CD14-positive monocyte (primary cell): Measurements from ENCODE around the gene NBEA. TPM values are rescaled to one million over a fixed set of nuclear protein-coding genes. Genes with fewer than 3 reads are reported as not detected.
A peak's percentile ranks its signal among the peaks of the same experiment; 100 is the strongest.

Experiments used
- DNase-seq, 3 donors: peaks; one replicate each; pipeline ENCODE4 v3.0.0-alpha.2; 2011 to 2022
- H2AFZ ChIP-seq: 2 replicates; pipeline ENCODE4 v1.6.0; 2012; ENCODE audit warnings: mild to moderate bottlenecking, low read depth, low read length, inconsistent platforms; ENCODE audit not compliant: insufficient read depth, poor library complexity, severe bottlenecking
- H3K27ac ChIP-seq, 2 donors: 1 replicate in 1 of 2; 2 replicates in 1 of 2; pipeline ENCODE4 v1.5.1; 2012 to 2013; ENCODE audit warnings: low read length in 2 of 2, control low read depth in 1 of 2, inconsistent platforms in 1 of 2, low read depth in 1 of 2, mild to moderate bottlenecking in 1 of 2
- H3K27me3 ChIP-seq, 2 donors: one replicate each; pipeline versions ENCODE4 v1.6.0 to v1.6.1; 2011 to 2013; ENCODE audit warnings: low read length in 2 of 2; ENCODE audit not compliant: control insufficient read depth in 2 of 2, insufficient read depth in 2 of 2
- H3K36me3 ChIP-seq, 2 donors: replicated peaks in 1 of 2; 1 replicate in 1 of 2; 2 replicates in 1 of 2; pipeline versions ENCODE4 v1.5.1 to v1.6.1; 2012 to 2013; ENCODE audit warnings: low read length in 2 of 2, control low read depth in 1 of 2, inconsistent platforms in 1 of 2, mild to moderate bottlenecking in 1 of 2; ENCODE audit not compliant: insufficient read depth in 2 of 2, control insufficient read depth in 1 of 2
- H3K4me1 ChIP-seq, 2 donors: 1 replicate in 1 of 2; 2 replicates in 1 of 2; pipeline versions ENCODE4 v1.5.1 to v1.6.1; 2012 to 2013; ENCODE audit warnings: low read length in 2 of 2, control low read depth in 1 of 2, inconsistent platforms in 1 of 2, mild to moderate bottlenecking in 1 of 2, moderate library complexity in 1 of 2; ENCODE audit not compliant: insufficient read depth in 2 of 2, control insufficient read depth in 1 of 2
- H3K4me2 ChIP-seq: replicated peaks from 2 replicates; pipeline ENCODE3; 2012; ENCODE audit warnings: low read length, moderate library complexity, mild to moderate bottlenecking; ENCODE audit not compliant: poor library complexity, severe bottlenecking; ENCODE audit errors: extremely low read depth
- H3K4me3 ChIP-seq, 3 experiments: fragments of 200-600 bp in 1 of 3; sonication (generic) in 1 of 3; replicated peaks in 1 of 3; 1 replicate in 2 of 3; 2 replicates in 1 of 3; pipeline ENCODE4 v1.5.1; 2011 to 2013; ENCODE audit warnings: low read length in 3 of 3, mild to moderate bottlenecking in 3 of 3, control low read depth in 2 of 3, low read depth in 2 of 3, inconsistent platforms in 1 of 3, moderate library complexity in 1 of 3
- H3K79me2 ChIP-seq: 2 replicates; pipeline ENCODE4 v1.6.0; 2012; ENCODE audit warnings: mild to moderate bottlenecking, control low read depth, inconsistent platforms, low read length, moderate library complexity; ENCODE audit not compliant: insufficient read depth
- H3K9ac ChIP-seq: 2 replicates; pipeline ENCODE4 v1.6.0; 2017; ENCODE audit warnings: low read length, mild to moderate bottlenecking; ENCODE audit not compliant: insufficient read depth, poor library complexity, severe bottlenecking
- H3K9me3 ChIP-seq, 2 donors: replicated peaks in 1 of 2; 1 replicate in 1 of 2; 2 replicates in 1 of 2; pipeline versions ENCODE4 v1.5.1 to v1.6.1; 2012 to 2013; ENCODE audit warnings: low read length in 2 of 2, control low read depth in 1 of 2; ENCODE audit not compliant: control insufficient read depth in 1 of 2, insufficient read depth in 1 of 2
- H4K20me1 ChIP-seq: 2 replicates; pipeline ENCODE4 v1.6.0; 2012; ENCODE audit warnings: mild to moderate bottlenecking, low read length, control low read depth, moderate library complexity; ENCODE audit not compliant: insufficient read depth
- H3K27ac Mint-ChIP-seq, 7 donors: one replicate each; pipeline ENCODE4 v1.8.0; 2020; ENCODE audit warnings: mild to moderate bottlenecking in 7 of 7, mixed read lengths in 7 of 7, moderate library complexity in 6 of 7, inconsistent platforms in 2 of 7
- H3K27me3 Mint-ChIP-seq, 3 donors: one replicate each; pipeline ENCODE4 v1.8.0; 2021 to 2022; ENCODE audit warnings: low read depth in 3 of 3, mild to moderate bottlenecking in 3 of 3, mixed read lengths in 3 of 3, moderate library complexity in 3 of 3, inconsistent platforms in 1 of 3
- H3K36me3 Mint-ChIP-seq, 2 donors: one replicate each; pipeline ENCODE4 v1.8.0; 2020; ENCODE audit warnings: mixed read lengths in 2 of 2, inconsistent platforms in 1 of 2, mild to moderate bottlenecking in 1 of 2
- H3K4me1 Mint-ChIP-seq: one replicate; pipeline ENCODE4 v1.8.0; 2020; ENCODE audit warnings: mild to moderate bottlenecking, mixed read lengths
- H3K4me3 Mint-ChIP-seq, 2 donors: one replicate each; pipeline ENCODE4 v1.8.0; 2020; ENCODE audit warnings: mild to moderate bottlenecking in 2 of 2, mixed read lengths in 2 of 2, moderate library complexity in 1 of 2
- H3K9me3 Mint-ChIP-seq, 7 donors: one replicate each; pipeline ENCODE4 v1.8.0; 2020 to 2022; ENCODE audit warnings: mixed read lengths in 7 of 7, mild to moderate bottlenecking in 6 of 7, moderate library complexity in 6 of 7, inconsistent platforms in 2 of 7
- WGBS: methylation state at CpG from one replicate; pipeline ENCODE4 v1.1.5; 2013; ENCODE audit warnings: missing lambda C conversion rate; ENCODE audit not compliant: insufficient coverage; 5-methylcytosine and 5-hydroxymethylcytosine counted together
- intact Hi-C, 2 donors: fragments of 100-400 bp; cut with micrococcal nuclease; formaldehyde crosslinking; loops; one replicate each; pipeline versions ENCODE4 v1.15.0 to v1.15.1; 2023
- polyA plus RNA-seq, 3 donors: library from polyadenylated mRNA; depleted of rRNA in 1 of 3; unstranded in 2 of 3; stranded (reverse) in 1 of 3; fragments of 300-500 nt in 2 of 3; fragments of >200 nt in 1 of 3; fragmentation: Illumina TruSeq in 2 of 3; gene quantifications; 1 replicate in 2 of 3; 2 replicates in 1 of 3; pipeline ENCODE4 v1.2.3, GENCODE V29; 2012 to 2021
- TF ChIP-seq, protein P1 (sequence below): fragments of 200-600 bp; IDR thresholded peaks from one replicate; pipeline ENCODE4 v1.8.0; 2022; ENCODE audit warnings: antibody characterized with exemption, mild to moderate bottlenecking

The NBEA gene
- polyA plus RNA-seq, 3 donors = 0.03 to 0.23 (median 0.08) TPM

DNA sequence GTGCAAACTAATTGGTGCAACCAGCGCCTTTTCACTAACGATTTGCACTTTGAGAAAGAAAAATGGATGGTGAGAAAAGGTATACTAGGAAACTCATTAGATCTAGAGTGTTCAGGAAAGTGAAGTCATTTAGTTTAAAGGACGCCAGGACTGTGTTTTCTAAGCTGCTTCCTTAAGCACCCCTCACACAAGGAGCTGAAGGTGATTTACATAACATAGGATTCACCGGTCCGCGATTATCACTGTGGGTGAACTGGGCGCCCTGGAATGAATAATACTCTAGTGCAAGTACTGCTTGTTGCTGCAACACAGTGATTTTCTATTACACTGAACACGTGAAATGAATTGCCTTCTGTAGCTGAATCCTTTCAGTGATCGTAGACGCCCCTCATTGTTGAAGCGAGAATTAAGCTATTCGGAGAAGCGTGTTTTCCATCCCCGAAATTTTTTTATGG lies 537.0 kb downstream of the NBEA start:
- Histone ChIP-seq H3K27me3 (peaks cover 62 to 86% of the 10 kb centered on the region in 2 donors), H3K4me3 (no peak overlapping the region), H2AFZ (no peak overlapping the region), H3K79me2 (no peaks in the 10 kb centered on the region), H3K4me2 (no peak overlapping the region), H3K9ac (no peak overlapping the region), H4K20me1 (no peaks in the 10 kb centered on the region), H3K4me1 (peaks cover 20 to 21% of the 10 kb centered on the region in 2 donors), H3K9me3 (peaks cover 0 to 16% of the 10 kb centered on the region in 2 donors), H3K36me3 (no peaks in the 10 kb centered on the region), H3K27ac (no peak overlapping the region)
- DNase-seq = no peak
- H3K9me3 Mint-ChIP-seq = peaks cover 0 to 29% (median 19%) of the 10 kb centered on the region in 7 donors
- H3K27ac Mint-ChIP-seq = no peak overlapping the region
- TF ChIP-seq, protein P1, sequence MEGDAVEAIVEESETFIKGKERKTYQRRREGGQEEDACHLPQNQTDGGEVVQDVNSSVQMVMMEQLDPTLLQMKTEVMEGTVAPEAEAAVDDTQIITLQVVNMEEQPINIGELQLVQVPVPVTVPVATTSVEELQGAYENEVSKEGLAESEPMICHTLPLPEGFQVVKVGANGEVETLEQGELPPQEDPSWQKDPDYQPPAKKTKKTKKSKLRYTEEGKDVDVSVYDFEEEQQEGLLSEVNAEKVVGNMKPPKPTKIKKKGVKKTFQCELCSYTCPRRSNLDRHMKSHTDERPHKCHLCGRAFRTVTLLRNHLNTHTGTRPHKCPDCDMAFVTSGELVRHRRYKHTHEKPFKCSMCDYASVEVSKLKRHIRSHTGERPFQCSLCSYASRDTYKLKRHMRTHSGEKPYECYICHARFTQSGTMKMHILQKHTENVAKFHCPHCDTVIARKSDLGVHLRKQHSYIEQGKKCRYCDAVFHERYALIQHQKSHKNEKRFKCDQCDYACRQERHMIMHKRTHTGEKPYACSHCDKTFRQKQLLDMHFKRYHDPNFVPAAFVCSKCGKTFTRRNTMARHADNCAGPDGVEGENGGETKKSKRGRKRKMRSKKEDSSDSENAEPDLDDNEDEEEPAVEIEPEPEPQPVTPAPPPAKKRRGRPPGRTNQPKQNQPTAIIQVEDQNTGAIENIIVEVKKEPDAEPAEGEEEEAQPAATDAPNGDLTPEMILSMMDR = no peak
- H3K36me3 Mint-ChIP-seq = peaks cover 4 to 15% of the 10 kb centered on the region in 2 donors
- H3K27me3 Mint-ChIP-seq = peaks cover 61 to 71% (median 66%) of the 10 kb centered on the region in 3 donors
- peaks cover 30% of the 10 kb centered on the region for H3K4me1 Mint-ChIP-seq
- 49% methylated on average over 9 of the region's 14 CpGs for WGBS
- peak overlapping the region in 1 of 2 donors; percentile 79 for H3K4me3 Mint-ChIP-seq
- intact Hi-C loops = no loop called here

DNA sequence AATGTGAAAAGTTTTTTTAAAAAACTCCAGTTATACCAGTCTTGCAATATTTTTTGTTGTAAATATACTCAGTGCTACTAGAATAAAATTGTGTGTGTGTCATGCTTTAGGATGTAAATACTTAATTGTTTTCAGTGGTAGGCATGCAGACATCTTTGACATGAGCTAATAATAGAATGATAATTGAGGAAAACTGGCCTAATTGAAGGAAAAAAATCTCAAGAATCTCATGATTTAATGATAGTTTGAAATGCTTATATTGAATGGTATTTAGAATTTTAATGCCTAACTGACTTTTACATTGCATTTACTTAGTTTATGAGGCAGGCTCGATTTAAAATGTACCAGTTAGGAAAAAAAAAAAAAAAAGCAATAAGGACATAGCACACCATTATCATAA lies 537.6 kb downstream of the NBEA start:
- H3K4me2 ChIP-seq = no peak overlapping the region
- intact Hi-C loops = no loop called here
- no CpG with 5 or more reads among the region's 1 CpG for WGBS
- no peak overlapping the region for H3K4me3 ChIP-seq
- H3K9me3 Mint-ChIP-seq = peaks cover 0 to 26% (median 18%) of the 10 kb centered on the region in 7 donors
- peaks cover 29% of the 10 kb centered on the region for H3K4me1 Mint-ChIP-seq
- H3K27ac ChIP-seq = no peak overlapping the region
- no peak overlapping the region for H2AFZ ChIP-seq
- H3K27me3 Mint-ChIP-seq = peaks cover 57 to 67% (median 62%) of the 10 kb centered on the region in 3 donors
- H3K27me3 ChIP-seq = peaks cover 58 to 80% of the 10 kb centered on the region in 2 donors
- peaks cover 0 to 12% of the 10 kb centered on the region in 2 donors for H3K9me3 ChIP-seq
- no peaks in the 10 kb centered on the region for H4K20me1 ChIP-seq
- no peaks in the 10 kb centered on the region for H3K79me2 ChIP-seq
- no peak overlapping the region for H3K27ac Mint-ChIP-seq
- peaks cover 20 to 21% of the 10 kb centered on the region in 2 donors for H3K4me1 ChIP-seq
- peak overlapping the region in 1 of 2 donors; percentile 53 for H3K4me3 Mint-ChIP-seq
- DNase-seq = no peak
- TF ChIP-seq, protein P1 = no peak
- no peak overlapping the region for H3K9ac ChIP-seq
- peaks cover 4 to 15% of the 10 kb centered on the region in 2 donors for H3K36me3 Mint-ChIP-seq
- H3K36me3 ChIP-seq = no peaks in the 10 kb centered on the region
